GM21786 (cell line): Measurements from ENCODE around the gene CCDC74B.
"Not testable (repeated sequence)": the region's sequence is repeated elsewhere in the genome, so short reads cannot be mapped to it uniquely, and the experiment has no call there.

Experiments
- ATAC-seq: cut with Tn5 transposase; IDR thresholded peaks from one replicate; pipeline ENCODE4 v1.9.1; 2021; ENCODE audit not compliant: unreplicated experiment

The CCDC74B gene

DNA sequence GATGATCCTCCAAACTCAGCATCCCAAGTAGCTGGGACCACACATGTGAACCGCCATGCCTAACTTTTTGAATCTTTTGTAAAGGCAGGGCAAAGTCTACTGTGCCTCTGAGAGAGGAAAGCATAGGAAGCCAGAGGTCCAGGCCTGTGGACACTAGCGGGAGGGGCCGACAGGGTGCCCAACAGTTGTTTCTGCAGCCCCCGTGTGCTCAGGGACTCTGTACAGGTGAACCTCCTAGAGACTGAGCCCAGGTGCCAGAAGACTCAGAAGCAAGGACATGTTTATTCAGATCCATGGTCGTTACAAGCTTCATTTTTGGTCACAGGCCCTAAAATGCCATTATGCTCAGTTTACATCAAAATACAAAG lies 6.2 kb upstream of the CCDC74B start:
- not testable (repeated sequence) for ATAC-seq

GRCh38 chr2:130150181-130151144 lies 5.6 kb upstream of the CCDC74B start:
- no peak for ATAC-seq

- ATAC-seq, result not testable (repeated sequence)
Measured at GRCh38 chr2:130148515-130148914, 3.6 kb upstream of the CCDC74B start.

GRCh38 chr2:130143266-130144039 lies 1.5 kb downstream of the CCDC74B start:
- not testable (repeated sequence) for ATAC-seq

GRCh38 chr2:130142396-130143265 lies 2.3 kb downstream of the CCDC74B start:
- not testable (repeated sequence) for ATAC-seq

GRCh38 chr2:130141645-130142370 lies 3.1 kb downstream of the CCDC74B start:
- not testable (repeated sequence) for ATAC-seq

DNA sequence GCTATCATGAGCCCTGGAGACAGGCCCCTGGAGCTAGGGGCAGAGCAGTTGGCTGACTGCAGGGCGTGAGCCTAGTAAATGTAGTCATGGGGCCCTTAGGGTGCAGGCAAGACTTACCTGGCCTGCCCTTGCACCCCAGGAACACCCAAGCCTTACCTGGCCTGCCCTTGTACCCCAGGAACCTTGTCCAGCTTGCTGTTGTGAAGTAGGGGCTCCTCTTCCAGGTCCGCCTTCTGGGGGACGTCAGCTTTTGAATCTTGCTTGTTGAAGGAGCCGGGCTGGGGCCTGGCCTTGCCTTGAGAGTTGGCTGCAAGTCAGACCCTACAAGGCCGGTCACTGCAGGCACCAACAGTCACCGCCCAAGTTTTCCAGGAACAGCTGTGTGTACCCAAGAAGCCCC lies 3.9 kb downstream of the CCDC74B start:
- ATAC-seq, result not testable (repeated sequence)

DNA sequence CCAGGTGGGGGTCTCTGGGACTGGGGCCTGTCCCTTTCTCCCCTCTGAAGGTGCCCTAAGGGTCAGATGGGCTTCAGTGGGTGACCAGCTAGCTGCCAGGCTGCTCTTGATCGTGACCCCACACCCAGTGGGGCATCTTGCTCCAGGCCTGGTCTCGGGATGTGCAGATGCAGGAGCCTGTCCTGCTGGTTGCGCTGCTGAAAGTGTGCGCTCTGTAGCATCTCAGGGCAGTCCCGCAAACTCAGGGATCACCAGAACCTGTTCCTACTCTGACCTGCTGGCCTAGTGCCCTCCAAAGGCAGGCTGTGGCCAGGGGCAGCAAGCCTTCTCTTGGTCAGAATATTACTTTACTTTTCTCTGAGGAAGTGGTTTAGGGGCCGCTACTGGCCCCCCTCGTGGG lies 4.4 kb downstream of the CCDC74B start:
- ATAC-seq, result not testable (repeated sequence)

- not testable (repeated sequence) for ATAC-seq
Measured at GRCh38 chr2:130139331-130140280, 5.3 kb downstream of the CCDC74B start.

DNA sequence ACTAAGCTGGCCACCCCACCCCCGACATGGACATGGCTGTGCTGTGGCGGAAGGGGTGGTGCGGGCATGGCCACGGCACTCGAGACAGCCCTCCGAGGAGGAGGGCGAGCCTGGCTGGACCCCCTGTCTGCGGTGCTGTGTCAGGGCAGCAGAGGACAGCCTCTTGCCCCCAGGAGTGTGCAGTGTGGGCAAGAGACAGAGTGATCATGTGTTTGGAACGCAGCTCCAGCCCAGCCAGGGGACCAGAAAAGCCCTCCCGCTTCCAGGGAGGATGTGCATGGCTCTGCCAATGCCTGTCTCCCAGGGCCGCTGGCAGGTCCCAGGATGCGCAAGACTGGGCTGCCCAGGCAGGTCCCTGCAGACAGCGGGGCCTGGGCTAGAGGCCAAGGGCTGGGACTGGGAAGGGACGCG lies 6.1 kb downstream of the CCDC74B start:
- ATAC-seq, result not testable (repeated sequence)

- ATAC-seq, result not testable (repeated sequence)
Measured at GRCh38 chr2:130138326-130138725, 6.6 kb downstream of the CCDC74B start.

DNA sequence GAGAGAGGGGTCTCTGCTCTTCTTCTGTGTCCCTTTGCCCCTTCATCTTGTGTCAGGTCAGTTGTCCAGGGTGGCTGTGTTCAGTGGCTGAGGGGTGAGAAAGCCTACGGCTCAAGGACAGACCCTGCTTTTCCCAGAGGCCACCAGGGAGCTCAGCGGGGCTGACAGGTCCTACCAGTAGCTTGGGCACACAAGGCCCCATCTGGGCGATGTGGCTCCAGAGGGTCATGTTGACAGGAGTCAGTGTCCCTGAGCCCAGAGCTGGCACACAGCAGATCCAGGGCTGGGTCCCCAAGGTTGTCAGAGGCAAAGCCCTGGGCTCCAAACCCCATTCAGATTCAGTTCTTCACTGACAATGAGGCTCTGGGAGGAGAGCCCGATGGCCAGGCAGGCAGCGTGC lies 7.8 kb downstream of the CCDC74B start:
- not testable (repeated sequence) for ATAC-seq

- not testable (repeated sequence) for ATAC-seq
Measured at GRCh38 chr2:130136546-130136945, 8.4 kb downstream of the CCDC74B start.

DNA sequence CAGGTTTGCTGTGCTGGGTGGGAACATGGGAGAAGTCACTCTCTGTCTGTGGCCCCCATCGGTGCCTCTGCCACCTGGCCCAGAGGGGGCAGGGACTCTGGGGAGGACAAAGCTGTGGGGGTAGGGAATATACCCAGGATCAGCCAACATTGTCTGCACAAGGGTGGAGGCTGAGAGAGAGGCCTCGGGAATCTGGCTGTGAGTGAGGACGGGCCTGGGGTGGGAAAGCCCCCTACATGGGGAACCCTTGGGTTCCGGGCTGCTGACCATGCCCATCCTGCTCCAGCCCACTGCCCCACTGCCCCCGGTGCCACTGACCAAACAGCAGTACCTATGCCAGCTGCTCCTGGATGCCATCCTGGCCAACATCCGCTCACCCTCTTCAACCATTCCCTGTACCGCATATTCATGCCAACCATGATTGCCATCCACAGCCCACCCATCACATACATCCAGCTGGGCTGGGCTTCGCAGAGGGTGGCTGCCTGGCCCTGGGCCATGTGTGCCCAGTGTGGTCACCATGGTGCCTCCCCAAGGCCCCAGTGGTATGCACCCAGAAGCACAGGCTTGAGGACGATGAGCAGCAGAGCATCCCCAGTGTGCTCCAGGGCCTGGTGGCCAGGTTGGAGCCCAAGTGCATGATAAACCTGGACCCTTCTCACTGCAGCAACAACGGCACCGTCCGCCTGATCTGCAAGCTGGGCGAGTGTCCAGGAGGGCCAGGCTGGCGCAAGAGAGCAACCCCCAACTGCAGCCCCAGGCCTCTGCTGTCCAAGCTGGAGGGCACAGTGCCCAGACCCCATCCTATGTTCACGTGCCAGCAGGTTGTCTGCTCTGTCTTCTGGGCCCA lies 9.0 kb downstream of the CCDC74B start:
- no peak for ATAC-seq

GRCh38 chr2:130129120-130129829 lies 15.6 kb downstream of the CCDC74B start, which contains the start of gene POTEF:
Gene POTEF (minus strand): TSS chr2:130129222. CDS start chr2:130120515, 8,707 bp downstream.
- not testable (repeated sequence) for ATAC-seq

- ATAC-seq, result not testable (repeated sequence)
Measured at GRCh38 chr2:130128464-130128863, 16.4 kb downstream of the CCDC74B start.

- ATAC-seq, result not testable (repeated sequence)
Measured at GRCh38 chr2:130127726-130128125, 17.2 kb downstream of the CCDC74B start.
